Psoas muscle (tissue), 8 donors: Measurements from ENCODE around the gene FAM76B. TPM values are rescaled to one million over a fixed set of nuclear protein-coding genes. Genes with fewer than 3 reads are reported as not detected.

Experiments used
- ATAC-seq, 4 donors: fragments of 200-7000 bp; cut with Tn5 transposase; one replicate each; pipeline ENCODE4 v1.9.1; 2020; ENCODE audit warnings: moderate library complexity in 3 of 4, mild to moderate bottlenecking in 2 of 4
- DNase-seq, 2 donors: peaks; one replicate each; pipeline ENCODE4 v3.0.0-alpha.2; 2020
- H3K27ac ChIP-seq: fragments of 200-600 bp; one replicate; pipeline ENCODE4 v1.8.0; 2022
- H3K27me3 ChIP-seq, 3 donors: fragments of 200-600 bp in 1 of 3; one replicate each; pipeline versions ENCODE4 v1.6.1 to v1.8.0; 2013 to 2022; ENCODE audit warnings: low read length in 2 of 3, mild to moderate bottlenecking in 2 of 3, moderate library complexity in 1 of 3; ENCODE audit not compliant: insufficient read depth in 3 of 3
- H3K36me3 ChIP-seq, 2 donors: fragments of 200-600 bp in 1 of 2; one replicate each; pipeline versions ENCODE4 v1.6.1 to v1.8.0; 2013 to 2022; ENCODE audit warnings: low read depth in 1 of 2, mild to moderate bottlenecking in 1 of 2, moderate library complexity in 1 of 2; ENCODE audit not compliant: insufficient read depth in 1 of 2
- H3K4me1 ChIP-seq: fragments of 200-600 bp; one replicate; pipeline ENCODE4 v1.8.0; 2022
- H3K4me3 ChIP-seq: fragments of 200-600 bp; one replicate; pipeline ENCODE4 v1.8.0; 2022; ENCODE audit warnings: mild to moderate bottlenecking
- H3K9me3 ChIP-seq: fragments of 200-600 bp; one replicate; pipeline ENCODE4 v1.8.0; 2022
- CTCF ChIP-seq: fragments of 200-600 bp; IDR thresholded peaks from one replicate; pipeline ENCODE4 v1.8.0; 2022; ENCODE audit warnings: antibody characterized with exemption
- WGBS, 3 donors: extraction: QIAGEN DNeasy Blood & Tissue Kit; methylation state at CpG; one replicate each; pipeline versions ENCODE4 v1.1.6 to v1.1.7; 2013; 5-methylcytosine and 5-hydroxymethylcytosine counted together
- intact Hi-C, 2 donors: fragments of 100-400 bp; cut with DNase I; formaldehyde crosslinking; loops; one replicate each; pipeline versions ENCODE4 v1.11.0 to v1.14.2; 2022
- polyA plus RNA-seq, 3 donors: library from polyadenylated mRNA; stranded (reverse); fragments of 200-250 nt; gene quantifications; one replicate each; pipeline ENCODE4 v1.2.3, GENCODE V29; 2013
- total RNA-seq, 4 donors: library from RNA; stranded (reverse); fragmentation: NEBNext Ultra II Directional in 2 of 4; extraction: Animal tissue kit (Norgen Biotek cat#: 25700) in 2 of 4; gene quantifications; one replicate each; pipeline versions ENCODE4 v1.2.1 to v1.2.4, GENCODE V29; 2021 to 2023
- donor health status: healthy with polysubstance abuse.
- donor health status: DM: no; HTN: no; CAD: no; lungs with moderate emphysema.
- donor health status: Bipolar disorder and iron deficiency.
- donor health status: healthy.
- donor health status: DM: yes; HTN: yes; CAD: no.
- donor health status: DM: no; HTN: no; CAD: no.
- donor health status: DM: no; HTN: no; CAD: no.
- donor health status: DM: yes; HTN: yes; CAD: no.

FAM76B gene
- total and polyA plus RNA-seq, 7 donors: 4.0 to 9.4 (median 5.9) TPM

- DNase-seq: no peak
- Histone ChIP-seq H3K27ac (no peak overlapping the region), H3K27me3 (peaks cover 0 to 3% (median 0%) of the 10 kb centered on the region in 3 donors), H3K4me1 (peaks cover 9% of the 10 kb centered on the region), H3K4me3 (no peak overlapping the region), H3K36me3 (no peaks in the 10 kb centered on the region), H3K9me3 (no peaks in the 10 kb centered on the region)
- WGBS, 3 donors: 23 to 37% (median 35%) methylated on average over 6 of the region's 6 CpGs
- ATAC-seq: peak in 2 of 4 donors; percentile 65 to 74
- TF ChIP-seq CTCF: no peak
- intact Hi-C loops: no loop called here
Observed at GRCh38 chr11:95727620-95728019, 62.0 kb downstream of the FAM76B start.

- Histone ChIP-seq H3K36me3 (no peaks in the 10 kb centered on the region), H3K27ac (no peak overlapping the region), H3K27me3 (peaks cover 0 to 3% (median 0%) of the 10 kb centered on the region in 3 donors), H3K4me3 (no peak overlapping the region), H3K9me3 (no peaks in the 10 kb centered on the region), H3K4me1 (peaks cover 9% of the 10 kb centered on the region)
- no peak for TF ChIP-seq CTCF
- ATAC-seq (no peak), DNase-seq (no peak)
- intact Hi-C loops: no loop called here
- 37 to 49% (median 41%) methylated on average over 2 of the region's 2 CpGs for WGBS, 3 donors
Observed at GRCh38 chr11:95727111-95727510, 62.5 kb downstream of the FAM76B start.

GRCh38 chr11:95725196-95725595 lies 64.4 kb downstream of the FAM76B start:
- 73 to 82% (median 76%) methylated on average over 1 of the region's 1 CpG for WGBS, 3 donors
- no peak for ATAC-seq

GRCh38 chr11:95723361-95723942 lies 66.1 kb downstream of the FAM76B start:
- TF ChIP-seq CTCF: no peak
- no peak for ATAC-seq
- H3K4me1 ChIP-seq: peaks cover 7% of the 10 kb centered on the region
- whole genome bisulfite sequencing, 3 donors: 45 to 52% (median 51%) methylated on average over 3 of the region's 3 CpGs
- intact Hi-C loops: no loop called here
- H3K27ac ChIP-seq: no peak overlapping the region
- no peaks in the 10 kb centered on the region for H3K36me3 ChIP-seq
- no peak overlapping the region for H3K4me3 ChIP-seq
- no peak for DNase-seq
- no peaks in the 10 kb centered on the region for H3K9me3 ChIP-seq
- peaks cover 0 to 3% (median 0%) of the 10 kb centered on the region in 3 donors for H3K27me3 ChIP-seq

More at GRCh38 chr11:95725196-95725595, 64.4 kb downstream of the FAM76B start:
- DNase-seq: no peak
- H3K9me3 ChIP-seq: no peaks in the 10 kb centered on the region
- no peak overlapping the region for H3K27ac ChIP-seq
- no peak for TF ChIP-seq CTCF
- H3K4me3 ChIP-seq: no peak overlapping the region
- H3K4me1 ChIP-seq: peaks cover 9% of the 10 kb centered on the region
- intact Hi-C loops: no loop called here
- no peaks in the 10 kb centered on the region for H3K36me3 ChIP-seq
- peaks cover 0 to 3% (median 0%) of the 10 kb centered on the region in 3 donors for H3K27me3 ChIP-seq

- Histone ChIP-seq H3K9me3 (no peaks in the 10 kb centered on the region), H3K4me3 (no peak overlapping the region), H3K4me1 (no peaks in the 10 kb centered on the region), H3K27me3 (no peaks in the 10 kb centered on the region), H3K36me3 (no peaks in the 10 kb centered on the region), H3K27ac (no peak overlapping the region)
- DNase-seq (no peak), ATAC-seq (no peak)
- 23 to 69% (median 45%) methylated on average over 2 of the region's 3 CpGs for WGBS, 3 donors
- intact Hi-C loops: no loop called here
- TF ChIP-seq CTCF: no peak
Observed at GRCh38 chr11:95720195-95720594, 69.4 kb downstream of the FAM76B start.
